ENCODE measurements around the gene SPEF1. TPM values are rescaled to one million over a fixed set of nuclear protein-coding genes. Genes with fewer than 3 reads are reported as not detected.

The SPEF1 gene
- total and polyA plus RNA-seq, 2 of the 13 experiments (the other 11 are each of a cell fraction or from before 2014, with no cell fraction given): 0.11 to 0.27 TPM

DNA sequence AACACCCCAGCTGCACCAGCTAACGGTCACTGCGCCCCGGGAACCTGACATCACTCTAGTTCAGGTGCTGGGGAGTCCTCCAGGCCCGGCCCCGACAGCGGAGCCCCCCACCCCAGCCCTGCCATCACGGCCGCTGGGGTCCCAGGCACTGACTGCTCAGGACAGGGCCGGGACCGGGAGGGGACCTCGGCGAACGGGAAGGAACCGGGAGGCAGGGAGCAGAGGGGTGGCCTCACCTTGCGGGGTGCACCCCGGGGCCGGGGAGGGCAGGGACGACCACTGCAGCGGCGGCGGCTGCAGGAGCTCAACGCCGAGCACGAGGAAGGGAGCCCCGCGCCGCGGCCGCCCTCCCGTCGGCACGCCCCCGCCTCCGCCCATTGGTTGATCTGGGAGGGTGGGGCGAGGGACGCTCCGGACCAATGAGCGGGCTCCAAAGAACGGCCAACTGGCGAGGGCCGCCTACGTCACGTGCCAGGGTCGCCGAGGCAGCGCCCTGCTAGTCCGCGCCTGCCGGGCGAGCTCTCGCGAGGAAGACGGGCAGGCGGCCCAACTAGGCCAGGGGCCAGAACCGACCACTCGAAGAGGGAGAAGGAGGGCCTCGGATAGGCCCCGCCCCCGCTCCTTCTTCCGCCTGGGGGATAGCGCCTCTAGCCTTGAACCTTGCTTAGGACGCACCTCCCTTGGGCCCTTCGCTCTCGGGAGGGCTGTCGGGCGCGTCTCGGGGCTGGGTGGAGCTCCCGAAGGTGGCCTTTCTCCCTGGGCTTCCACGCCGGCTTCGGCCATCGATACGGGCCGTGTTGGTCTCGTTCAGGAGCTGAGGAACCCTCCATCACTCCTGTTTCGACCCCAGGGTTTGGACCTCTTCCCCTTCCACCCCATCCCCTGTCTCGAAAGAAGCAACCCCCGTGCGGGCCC is 13.6 kb downstream of the SPEF1 start, which contains the start of gene ADISSP (continued):
- TF ChIP-seq, protein P1, sequence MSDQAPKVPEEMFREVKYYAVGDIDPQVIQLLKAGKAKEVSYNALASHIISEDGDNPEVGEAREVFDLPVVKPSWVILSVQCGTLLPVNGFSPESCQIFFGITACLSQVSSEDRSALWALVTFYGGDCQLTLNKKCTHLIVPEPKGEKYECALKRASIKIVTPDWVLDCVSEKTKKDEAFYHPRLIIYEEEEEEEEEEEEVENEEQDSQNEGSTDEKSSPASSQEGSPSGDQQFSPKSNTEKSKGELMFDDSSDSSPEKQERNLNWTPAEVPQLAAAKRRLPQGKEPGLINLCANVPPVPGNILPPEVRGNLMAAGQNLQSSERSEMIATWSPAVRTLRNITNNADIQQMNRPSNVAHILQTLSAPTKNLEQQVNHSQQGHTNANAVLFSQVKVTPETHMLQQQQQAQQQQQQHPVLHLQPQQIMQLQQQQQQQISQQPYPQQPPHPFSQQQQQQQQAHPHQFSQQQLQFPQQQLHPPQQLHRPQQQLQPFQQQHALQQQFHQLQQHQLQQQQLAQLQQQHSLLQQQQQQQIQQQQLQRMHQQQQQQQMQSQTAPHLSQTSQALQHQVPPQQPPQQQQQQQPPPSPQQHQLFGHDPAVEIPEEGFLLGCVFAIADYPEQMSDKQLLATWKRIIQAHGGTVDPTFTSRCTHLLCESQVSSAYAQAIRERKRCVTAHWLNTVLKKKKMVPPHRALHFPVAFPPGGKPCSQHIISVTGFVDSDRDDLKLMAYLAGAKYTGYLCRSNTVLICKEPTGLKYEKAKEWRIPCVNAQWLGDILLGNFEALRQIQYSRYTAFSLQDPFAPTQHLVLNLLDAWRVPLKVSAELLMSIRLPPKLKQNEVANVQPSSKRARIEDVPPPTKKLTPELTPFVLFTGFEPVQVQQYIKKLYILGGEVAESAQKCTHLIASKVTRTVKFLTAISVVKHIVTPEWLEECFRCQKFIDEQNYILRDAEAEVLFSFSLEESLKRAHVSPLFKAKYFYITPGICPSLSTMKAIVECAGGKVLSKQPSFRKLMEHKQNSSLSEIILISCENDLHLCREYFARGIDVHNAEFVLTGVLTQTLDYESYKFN (CRISPR knock-in tag; conservative IDR thresholded peaks at IDR 0.05): peak; percentile 79
- TF ChIP-seq SMAD9 (CRISPR knock-in tag; IDR thresholded peaks at IDR 0.05): no peak
- no peak for TF ChIP-seq ZC3H4 (CRISPR knock-in tag; IDR thresholded peaks at IDR 0.05; ENCODE audit: borderline replicate concordance)
- TF ChIP-seq, protein P2, sequence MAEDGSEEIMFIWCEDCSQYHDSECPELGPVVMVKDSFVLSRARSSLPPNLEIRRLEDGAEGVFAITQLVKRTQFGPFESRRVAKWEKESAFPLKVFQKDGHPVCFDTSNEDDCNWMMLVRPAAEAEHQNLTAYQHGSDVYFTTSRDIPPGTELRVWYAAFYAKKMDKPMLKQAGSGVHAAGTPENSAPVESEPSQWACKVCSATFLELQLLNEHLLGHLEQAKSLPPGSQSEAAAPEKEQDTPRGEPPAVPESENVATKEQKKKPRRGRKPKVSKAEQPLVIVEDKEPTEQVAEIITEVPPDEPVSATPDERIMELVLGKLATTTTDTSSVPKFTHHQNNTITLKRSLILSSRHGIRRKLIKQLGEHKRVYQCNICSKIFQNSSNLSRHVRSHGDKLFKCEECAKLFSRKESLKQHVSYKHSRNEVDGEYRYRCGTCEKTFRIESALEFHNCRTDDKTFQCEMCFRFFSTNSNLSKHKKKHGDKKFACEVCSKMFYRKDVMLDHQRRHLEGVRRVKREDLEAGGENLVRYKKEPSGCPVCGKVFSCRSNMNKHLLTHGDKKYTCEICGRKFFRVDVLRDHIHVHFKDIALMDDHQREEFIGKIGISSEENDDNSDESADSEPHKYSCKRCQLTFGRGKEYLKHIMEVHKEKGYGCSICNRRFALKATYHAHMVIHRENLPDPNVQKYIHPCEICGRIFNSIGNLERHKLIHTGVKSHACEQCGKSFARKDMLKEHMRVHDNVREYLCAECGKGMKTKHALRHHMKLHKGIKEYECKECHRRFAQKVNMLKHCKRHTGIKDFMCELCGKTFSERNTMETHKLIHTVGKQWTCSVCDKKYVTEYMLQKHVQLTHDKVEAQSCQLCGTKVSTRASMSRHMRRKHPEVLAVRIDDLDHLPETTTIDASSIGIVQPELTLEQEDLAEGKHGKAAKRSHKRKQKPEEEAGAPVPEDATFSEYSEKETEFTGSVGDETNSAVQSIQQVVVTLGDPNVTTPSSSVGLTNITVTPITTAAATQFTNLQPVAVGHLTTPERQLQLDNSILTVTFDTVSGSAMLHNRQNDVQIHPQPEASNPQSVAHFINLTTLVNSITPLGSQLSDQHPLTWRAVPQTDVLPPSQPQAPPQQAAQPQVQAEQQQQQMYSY (CRISPR knock-in tag; IDR thresholded peaks at IDR 0.05): peak; percentile 80; the same call in 1 of the 2 replicates
- TF ChIP-seq PITX1 (CRISPR knock-in tag; IDR thresholded peaks at IDR 0.05): peak; percentile 63
- TF ChIP-seq, protein P3, sequence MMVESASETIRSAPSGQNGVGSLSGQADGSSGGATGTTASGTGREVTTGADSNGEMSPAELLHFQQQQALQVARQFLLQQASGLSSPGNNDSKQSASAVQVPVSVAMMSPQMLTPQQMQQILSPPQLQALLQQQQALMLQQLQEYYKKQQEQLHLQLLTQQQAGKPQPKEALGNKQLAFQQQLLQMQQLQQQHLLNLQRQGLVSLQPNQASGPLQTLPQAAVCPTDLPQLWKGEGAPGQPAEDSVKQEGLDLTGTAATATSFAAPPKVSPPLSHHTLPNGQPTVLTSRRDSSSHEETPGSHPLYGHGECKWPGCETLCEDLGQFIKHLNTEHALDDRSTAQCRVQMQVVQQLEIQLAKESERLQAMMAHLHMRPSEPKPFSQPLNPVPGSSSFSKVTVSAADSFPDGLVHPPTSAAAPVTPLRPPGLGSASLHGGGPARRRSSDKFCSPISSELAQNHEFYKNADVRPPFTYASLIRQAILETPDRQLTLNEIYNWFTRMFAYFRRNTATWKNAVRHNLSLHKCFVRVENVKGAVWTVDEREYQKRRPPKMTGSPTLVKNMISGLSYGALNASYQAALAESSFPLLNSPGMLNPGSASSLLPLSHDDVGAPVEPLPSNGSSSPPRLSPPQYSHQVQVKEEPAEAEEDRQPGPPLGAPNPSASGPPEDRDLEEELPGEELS (CRISPR knock-in tag; IDR thresholded peaks at IDR 0.05): peak; percentile 62; the same call in 1 of the 2 replicates
- TF ChIP-seq NFE2 (CRISPR knock-in tag; IDR thresholded peaks at IDR 0.05): no peak
- TF ChIP-seq, protein P4, sequence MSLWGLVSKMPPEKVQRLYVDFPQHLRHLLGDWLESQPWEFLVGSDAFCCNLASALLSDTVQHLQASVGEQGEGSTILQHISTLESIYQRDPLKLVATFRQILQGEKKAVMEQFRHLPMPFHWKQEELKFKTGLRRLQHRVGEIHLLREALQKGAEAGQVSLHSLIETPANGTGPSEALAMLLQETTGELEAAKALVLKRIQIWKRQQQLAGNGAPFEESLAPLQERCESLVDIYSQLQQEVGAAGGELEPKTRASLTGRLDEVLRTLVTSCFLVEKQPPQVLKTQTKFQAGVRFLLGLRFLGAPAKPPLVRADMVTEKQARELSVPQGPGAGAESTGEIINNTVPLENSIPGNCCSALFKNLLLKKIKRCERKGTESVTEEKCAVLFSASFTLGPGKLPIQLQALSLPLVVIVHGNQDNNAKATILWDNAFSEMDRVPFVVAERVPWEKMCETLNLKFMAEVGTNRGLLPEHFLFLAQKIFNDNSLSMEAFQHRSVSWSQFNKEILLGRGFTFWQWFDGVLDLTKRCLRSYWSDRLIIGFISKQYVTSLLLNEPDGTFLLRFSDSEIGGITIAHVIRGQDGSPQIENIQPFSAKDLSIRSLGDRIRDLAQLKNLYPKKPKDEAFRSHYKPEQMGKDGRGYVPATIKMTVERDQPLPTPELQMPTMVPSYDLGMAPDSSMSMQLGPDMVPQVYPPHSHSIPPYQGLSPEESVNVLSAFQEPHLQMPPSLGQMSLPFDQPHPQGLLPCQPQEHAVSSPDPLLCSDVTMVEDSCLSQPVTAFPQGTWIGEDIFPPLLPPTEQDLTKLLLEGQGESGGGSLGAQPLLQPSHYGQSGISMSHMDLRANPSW (CRISPR knock-in tag; IDR thresholded peaks at IDR 0.05; ENCODE audit: borderline replicate concordance): no peak
- peak; percentile 92 for TF ChIP-seq GLI4 (CRISPR knock-in tag; IDR thresholded peaks at IDR 0.05; ENCODE audit: borderline replicate concordance)
- TF ChIP-seq TGIF2 (CRISPR knock-in tag; IDR thresholded peaks at IDR 0.05): no peak
- TF ChIP-seq ZNF589 (CRISPR knock-in tag; conservative IDR thresholded peaks at IDR 0.05): no peak
- no peak for TF ChIP-seq SP1 (IDR thresholded peaks at IDR 0.05)
- TF ChIP-seq SP1 (CRISPR knock-in tag; IDR thresholded peaks at IDR 0.05): peak; percentile 95
- TF ChIP-seq, protein P5, sequence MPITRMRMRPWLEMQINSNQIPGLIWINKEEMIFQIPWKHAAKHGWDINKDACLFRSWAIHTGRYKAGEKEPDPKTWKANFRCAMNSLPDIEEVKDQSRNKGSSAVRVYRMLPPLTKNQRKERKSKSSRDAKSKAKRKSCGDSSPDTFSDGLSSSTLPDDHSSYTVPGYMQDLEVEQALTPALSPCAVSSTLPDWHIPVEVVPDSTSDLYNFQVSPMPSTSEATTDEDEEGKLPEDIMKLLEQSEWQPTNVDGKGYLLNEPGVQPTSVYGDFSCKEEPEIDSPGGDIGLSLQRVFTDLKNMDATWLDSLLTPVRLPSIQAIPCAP (CRISPR knock-in tag; IDR thresholded peaks at IDR 0.05; ENCODE audit: low read depth): peak; percentile 89; the same call in 1 of the 2 replicates
- TF ChIP-seq DMAP1 (CRISPR knock-in tag; IDR thresholded peaks at IDR 0.05): peak; percentile 83
- no peak for TF ChIP-seq SIN3B (IDR thresholded peaks at IDR 0.05; ENCODE audit: low read length)
